ENCODE data around the gene SMAD3. TPM values are rescaled to one million over a fixed set of nuclear protein-coding genes. Genes with fewer than 3 reads are reported as not detected.

SMAD3 gene
- total RNA-seq, 2 experiments from 2014 or later: 26.8 to 27.1 TPM

- Mint-ChIP-seq H3K9me3 (ENCODE audit: insufficient read depth) (peaks cover 8% of the 10 kb centered on the region), H3K36me3 (ENCODE audit: low read depth) (peaks cover 54% of the 10 kb centered on the region), H3K4me1 (ENCODE audit: low read depth) (peaks cover 57% of the 10 kb centered on the region), H3K27me3 (ENCODE audit: low read depth) (no peaks in the 10 kb centered on the region), H3K4me3 (no peak overlapping the region), H3K27ac (peak overlapping the region; percentile 17)
- ChIA-PET POLR2A (no interaction called here), CTCF (no interaction called here)
- DNase-seq (no peak), ATAC-seq (no peak)
Measured at GRCh38 chr15:67109141-67110034, 44.0 kb downstream of the SMAD3 start.

DNA sequence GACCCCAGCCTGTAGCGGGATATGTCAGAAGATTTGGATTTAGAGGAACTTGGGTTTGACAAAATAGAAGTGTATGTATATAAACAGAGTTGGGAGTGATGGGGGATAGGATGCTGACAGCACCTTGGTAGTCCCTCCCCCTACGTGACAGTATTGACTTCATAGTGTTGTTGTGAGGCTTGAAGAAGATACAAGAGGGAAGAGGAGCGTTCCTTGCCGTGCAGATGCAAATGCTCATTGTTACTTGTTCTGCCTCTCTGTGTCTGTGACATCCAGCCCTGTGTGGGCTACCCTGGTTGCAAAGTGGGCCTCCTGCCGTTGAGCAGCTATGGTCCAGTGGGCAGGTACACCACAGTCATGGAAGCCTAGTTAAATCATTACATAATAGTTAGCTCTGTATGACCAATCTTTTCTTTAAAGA, 45.0 kb downstream of the SMAD3 start:
- CTCF ChIA-PET: interaction anchor here (0.7 kb wide), 1 partner anchor 888 kb away, joined by 3 read pairs; no protein-coding TSS in a partner anchor
- H3K9me3 Mint-ChIP-seq (ENCODE audit: insufficient read depth): peaks cover 8% of the 10 kb centered on the region
- DNase-seq: no peak
- H3K27me3 Mint-ChIP-seq (ENCODE audit: low read depth): no peaks in the 10 kb centered on the region
- H3K4me1 Mint-ChIP-seq (ENCODE audit: low read depth): peaks cover 67% of the 10 kb centered on the region
- no peak for ATAC-seq
- peaks cover 57% of the 10 kb centered on the region for H3K36me3 Mint-ChIP-seq (ENCODE audit: low read depth)
- POLR2A ChIA-PET: no interaction called here
- no peak overlapping the region for H3K4me3 Mint-ChIP-seq
- H3K27ac Mint-ChIP-seq: no peak overlapping the region

DNA sequence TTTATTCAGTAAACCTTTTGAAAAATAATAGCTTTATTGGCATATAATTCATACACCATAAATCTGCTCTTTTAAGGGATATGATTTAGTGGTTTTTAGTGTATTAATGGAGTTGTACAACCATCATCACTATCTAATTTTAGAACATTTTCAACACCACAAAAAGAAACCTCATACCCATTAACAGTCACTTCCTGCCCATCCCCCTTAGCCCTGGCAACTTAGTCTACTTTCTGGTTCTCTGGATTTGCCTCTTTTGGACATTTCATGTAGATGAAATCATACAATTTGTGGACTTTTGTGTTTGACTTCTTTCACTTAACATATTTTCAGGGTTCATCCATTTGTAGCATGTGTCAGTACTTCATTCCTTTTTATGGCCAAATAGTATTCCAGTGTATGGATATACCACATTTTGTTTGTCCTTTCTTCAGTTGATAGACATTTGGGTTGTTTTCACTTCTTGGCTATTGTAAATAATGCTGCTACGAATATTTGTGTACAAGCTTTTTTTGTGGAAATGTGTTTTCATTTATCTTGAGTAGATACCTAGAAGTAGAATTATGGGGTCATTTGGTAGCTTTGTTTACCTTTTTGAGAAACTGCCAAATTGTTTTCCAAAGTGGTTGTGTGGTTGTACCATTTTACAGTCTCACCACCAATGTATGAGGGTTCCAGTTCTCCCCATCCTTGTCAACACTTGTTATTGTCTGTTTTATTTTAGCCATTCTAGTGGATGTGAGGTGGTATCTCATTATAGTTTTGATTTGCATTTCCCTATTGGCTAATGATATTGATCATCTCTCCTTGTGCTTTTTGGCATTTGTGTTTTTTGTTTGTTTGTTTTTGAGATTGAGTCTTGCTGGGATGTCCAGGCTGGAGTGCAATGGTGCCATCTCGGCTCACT, 45.8 kb downstream of the SMAD3 start:
- CTCF ChIA-PET: interaction anchor here (0.7 to 1.1 kb wide), 4 partner anchors 9 to 887 kb away, joined by 3 to 5 read pairs (median 4); no protein-coding TSS in a partner anchor
- peaks cover 51% of the 10 kb centered on the region for H3K36me3 Mint-ChIP-seq (ENCODE audit: low read depth)
- POLR2A ChIA-PET: no interaction called here
- DNase-seq (peak; percentile 63), ATAC-seq (no peak)
- no peaks in the 10 kb centered on the region for H3K27me3 Mint-ChIP-seq (ENCODE audit: low read depth)
- no peak overlapping the region for H3K4me3 Mint-ChIP-seq
- peaks cover 75% of the 10 kb centered on the region for H3K4me1 Mint-ChIP-seq (ENCODE audit: low read depth)
- H3K9me3 Mint-ChIP-seq (ENCODE audit: insufficient read depth): peaks cover 8% of the 10 kb centered on the region
- peak overlapping the region; percentile 40 for H3K27ac Mint-ChIP-seq

GRCh38 chr15:67114046-67114445, 48.6 kb downstream of the SMAD3 start:
- Mint-ChIP-seq H3K27ac (peak overlapping the region; percentile 67), H3K4me3 (no peak overlapping the region), H3K27me3 (ENCODE audit: low read depth) (no peaks in the 10 kb centered on the region), H3K4me1 (ENCODE audit: low read depth) (peaks cover 91% of the 10 kb centered on the region), H3K36me3 (ENCODE audit: low read depth) (peaks cover 60% of the 10 kb centered on the region), H3K9me3 (ENCODE audit: insufficient read depth) (peaks cover 8% of the 10 kb centered on the region)
- ChIA-PET CTCF (interaction anchor here (1.0 kb wide), 1 partner anchor 11 kb away, joined by 5 read pairs; no protein-coding TSS in a partner anchor), POLR2A (no interaction called here)
- ATAC-seq (no peak), DNase-seq (no peak)

DNA sequence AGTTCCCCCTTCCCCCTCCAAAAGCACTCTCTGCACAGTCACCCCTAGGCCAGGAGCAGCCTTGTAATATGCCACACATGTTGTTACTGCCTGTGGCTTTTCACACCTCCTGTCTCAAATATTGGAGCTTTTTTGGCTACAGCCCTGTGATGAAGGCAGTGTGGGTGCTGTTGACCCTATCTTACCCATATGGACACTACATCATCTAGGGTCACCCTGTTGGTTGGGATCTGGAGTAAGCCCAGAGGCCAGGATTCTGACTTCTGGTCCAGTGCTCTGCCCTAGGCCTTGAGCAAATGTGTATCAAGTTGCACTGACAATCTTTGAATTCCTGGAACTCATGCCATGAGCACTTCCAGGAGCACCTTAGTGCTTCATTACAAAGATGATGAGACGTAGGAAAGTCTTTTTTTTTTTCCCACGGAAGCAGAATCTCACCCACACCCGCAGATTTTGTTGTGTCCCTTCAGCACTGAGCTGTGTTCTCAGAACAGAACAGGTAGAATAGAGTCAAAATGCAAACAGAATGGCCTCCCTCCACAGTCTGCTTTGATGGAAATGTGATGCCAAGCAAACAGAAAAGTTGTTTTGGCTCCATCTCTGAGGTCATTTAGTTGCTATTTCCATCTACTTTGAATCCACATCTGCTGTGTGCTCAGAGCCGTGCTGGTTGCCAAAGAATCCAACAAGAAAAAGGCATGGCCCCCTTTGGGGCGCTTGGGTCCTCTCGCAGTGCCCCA, 49.6 kb downstream of the SMAD3 start:
- Mint-ChIP-seq H3K4me3 (no peak overlapping the region), H3K9me3 (ENCODE audit: insufficient read depth) (peaks cover 8% of the 10 kb centered on the region)
- CTCF ChIA-PET: interaction anchor here (1.1 kb wide), 1 partner anchor 42 kb away, joined by 3 read pairs; no protein-coding TSS in a partner anchor

GRCh38 chr15:67115586-67115969, 50.2 kb downstream of the SMAD3 start:
- DNase-seq (no peak), ATAC-seq (no peak)
- Mint-ChIP-seq H3K9me3 (ENCODE audit: insufficient read depth) (peaks cover 8% of the 10 kb centered on the region), H3K4me1 (ENCODE audit: low read depth) (peaks cover 90% of the 10 kb centered on the region), H3K4me3 (no peak overlapping the region), H3K27me3 (ENCODE audit: low read depth) (no peaks in the 10 kb centered on the region), H3K27ac (peak overlapping the region; percentile 67), H3K36me3 (ENCODE audit: low read depth) (peaks cover 52% of the 10 kb centered on the region)
- ChIA-PET CTCF (interaction anchor here (1.1 to 3.1 kb wide), 2 partner anchors 13 to 43 kb away, joined by 3 to 22 read pairs; no protein-coding TSS in a partner anchor), POLR2A (interaction anchor here (1.0 to 1.2 kb wide), 2 partner anchors 19 to 29 kb away, joined by 3 to 4 read pairs; no protein-coding TSS in a partner anchor)

More for the DNA sequence above, 49.6 kb downstream of the SMAD3 start:
- Mint-ChIP-seq H3K27me3 (ENCODE audit: low read depth) (no peaks in the 10 kb centered on the region), H3K36me3 (ENCODE audit: low read depth) (peaks cover 58% of the 10 kb centered on the region), H3K27ac (peak overlapping the region; percentile 67), H3K4me1 (ENCODE audit: low read depth) (peaks cover 90% of the 10 kb centered on the region)
- ATAC-seq: peak; percentile 50
- POLR2A ChIA-PET: interaction anchor here (0.9 kb wide), 1 partner anchor 9 kb away, joined by 4 read pairs; no protein-coding TSS in a partner anchor
- DNase-seq: no peak

DNA sequence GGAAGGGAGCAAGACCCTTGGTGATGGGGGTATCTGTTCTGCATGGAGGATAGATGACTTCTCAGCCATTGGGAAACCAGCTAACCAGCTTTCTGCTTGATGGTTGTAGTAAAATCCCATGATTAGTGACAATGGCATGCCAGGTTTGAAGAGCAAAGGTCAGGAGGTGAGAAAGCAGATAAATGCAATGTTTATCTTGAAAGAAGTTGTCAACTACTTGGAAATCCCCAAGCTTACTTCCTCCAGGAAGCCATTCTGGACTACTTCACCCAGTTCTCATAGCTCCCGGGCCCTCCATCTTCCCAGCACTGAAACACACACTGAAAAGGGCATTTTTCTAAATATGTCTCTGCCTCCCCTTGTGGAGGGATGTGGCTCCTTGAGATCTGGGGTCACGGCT, 51.3 kb downstream of the SMAD3 start:
- DNase-seq: no peak
- ATAC-seq: no peak
- Mint-ChIP-seq H3K36me3 (ENCODE audit: low read depth) (peaks cover 40% of the 10 kb centered on the region), H3K27ac (peak overlapping the region; percentile 69), H3K4me1 (ENCODE audit: low read depth) (peaks cover 90% of the 10 kb centered on the region), H3K4me3 (no peak overlapping the region), H3K27me3 (ENCODE audit: low read depth) (no peaks in the 10 kb centered on the region), H3K9me3 (ENCODE audit: insufficient read depth) (no peaks in the 10 kb centered on the region)
- ChIA-PET POLR2A (interaction anchor here (1.0 to 1.2 kb wide), 3 partner anchors 13 to 26 kb away, joined by 3 to 4 read pairs (median 3); no protein-coding TSS in a partner anchor), CTCF (interaction anchor here (0.6 to 3.1 kb wide), 18 partner anchors 10 to 170 kb away, joined by 3 to 22 read pairs (median 4); partner anchors contain the start of gene SMAD3)

- ATAC-seq: no peak
- no peaks in the 10 kb centered on the region for H3K27me3 Mint-ChIP-seq (ENCODE audit: low read depth)
- no peak overlapping the region for H3K4me3 Mint-ChIP-seq
- peaks cover 38% of the 10 kb centered on the region for H3K36me3 Mint-ChIP-seq (ENCODE audit: low read depth)
- H3K4me1 Mint-ChIP-seq (ENCODE audit: low read depth): peaks cover 95% of the 10 kb centered on the region
- ChIA-PET POLR2A (interaction anchor here (1.0 to 1.2 kb wide), 3 partner anchors 14 to 27 kb away, joined by 3 read pairs; no protein-coding TSS in a partner anchor), CTCF (interaction anchor here (0.6 to 3.1 kb wide), 19 partner anchors 11 to 171 kb away, joined by 3 to 22 read pairs (median 4); partner anchors contain the start of gene SMAD3)
- DNase-seq: no peak
- H3K27ac Mint-ChIP-seq: no peak overlapping the region
- H3K9me3 Mint-ChIP-seq (ENCODE audit: insufficient read depth): no peaks in the 10 kb centered on the region
Measured at GRCh38 chr15:67117370-67117769, 52.0 kb downstream of the SMAD3 start.

DNA sequence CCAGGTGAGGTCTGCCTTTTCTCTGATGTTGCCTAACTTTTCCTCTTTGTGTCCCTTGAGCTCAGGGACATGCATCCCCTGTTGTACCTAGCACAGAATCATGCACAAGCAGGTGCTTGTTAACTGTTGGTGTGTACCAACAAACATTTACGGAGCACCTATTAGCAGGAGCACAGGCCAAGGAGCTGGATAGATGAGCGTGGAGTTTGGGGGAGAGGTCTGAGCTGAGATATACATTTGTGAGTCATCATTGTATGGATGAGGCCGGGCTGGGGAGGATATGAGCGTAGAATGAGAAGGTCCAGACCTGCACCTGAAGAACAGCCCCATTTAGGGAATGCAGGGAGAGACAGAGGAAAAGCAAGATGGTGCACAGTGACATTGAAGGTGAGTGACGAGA, 53.4 kb downstream of the SMAD3 start:
- Mint-ChIP-seq H3K9me3 (ENCODE audit: insufficient read depth) (no peaks in the 10 kb centered on the region), H3K4me1 (ENCODE audit: low read depth) (peaks cover 90% of the 10 kb centered on the region), H3K27ac (peak overlapping the region; percentile 58), H3K36me3 (ENCODE audit: low read depth) (peaks cover 34% of the 10 kb centered on the region), H3K27me3 (ENCODE audit: low read depth) (no peaks in the 10 kb centered on the region), H3K4me3 (no peak overlapping the region)
- CTCF ChIA-PET: interaction anchor here (1.0 to 3.8 kb wide), 5 partner anchors 11 to 172 kb away, joined by 3 to 24 read pairs (median 4); no protein-coding TSS in a partner anchor
- POLR2A ChIA-PET: interaction anchor here (1.0 to 1.6 kb wide), 4 partner anchors 16 to 33 kb away, joined by 3 to 6 read pairs (median 4); no protein-coding TSS in a partner anchor
- DNase-seq (no peak), ATAC-seq (no peak)

DNA sequence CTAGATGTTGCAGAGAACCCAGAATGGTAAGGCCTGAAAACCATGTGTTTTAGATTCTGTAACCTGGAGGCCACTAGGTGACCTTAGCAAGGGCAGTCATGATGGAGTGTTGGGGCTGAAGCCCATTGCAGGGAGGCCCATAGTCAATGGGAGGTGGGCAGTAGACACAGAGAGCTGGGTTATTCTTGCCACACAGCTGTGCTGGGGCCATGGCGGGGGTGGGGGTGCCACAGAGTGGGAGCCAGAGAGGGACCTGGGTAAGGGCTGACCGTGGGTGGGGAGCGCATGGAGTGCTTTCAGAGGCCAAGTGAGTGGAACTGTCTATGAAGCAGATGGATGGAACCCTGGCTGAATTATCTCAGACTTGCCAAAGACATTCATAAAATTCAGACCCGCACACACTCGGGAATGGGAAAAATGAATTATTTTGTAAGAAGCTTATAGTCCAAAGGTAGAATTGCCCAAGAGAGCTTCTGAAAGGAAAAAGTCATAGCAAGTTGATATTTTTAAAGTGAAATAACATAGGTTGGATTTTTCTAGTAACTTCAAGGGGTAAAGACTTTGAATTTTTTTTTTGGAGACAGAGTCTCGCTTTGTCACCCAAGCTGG, 53.9 kb downstream of the SMAD3 start:
- ATAC-seq (no peak), DNase-seq (no peak)
- H3K36me3 Mint-ChIP-seq (ENCODE audit: low read depth): peaks cover 30% of the 10 kb centered on the region
- no peaks in the 10 kb centered on the region for H3K9me3 Mint-ChIP-seq (ENCODE audit: insufficient read depth)
- H3K4me3 Mint-ChIP-seq: no peak overlapping the region
- CTCF ChIA-PET: interaction anchor here (0.6 to 3.8 kb wide), 8 partner anchors 8 to 173 kb away, joined by 3 to 24 read pairs (median 4); no protein-coding TSS in a partner anchor
- H3K4me1 Mint-ChIP-seq (ENCODE audit: low read depth): peaks cover 90% of the 10 kb centered on the region
- POLR2A ChIA-PET: interaction anchor here (1.0 to 1.6 kb wide), 4 partner anchors 17 to 34 kb away, joined by 3 to 6 read pairs (median 4); no protein-coding TSS in a partner anchor
- no peaks in the 10 kb centered on the region for H3K27me3 Mint-ChIP-seq (ENCODE audit: low read depth)
- H3K27ac Mint-ChIP-seq: peak overlapping the region; percentile 58

All from activated CD8-positive, alpha-beta T cell treated with anti-CD3 and anti-CD28 coated beads, Interleukin-2, amount 10 ng/mL, durations not matched to agents 7 days and 5 days (primary cell).